ENCODE results near the gene CHL1.
A peak's percentile ranks its signal among the peaks of the same experiment; 100 is the strongest.
"Not testable (repeated sequence)": the region's sequence is repeated elsewhere in the genome, so short reads cannot be mapped to it uniquely, and the experiment has no call there.

CHL1 gene

DNA sequence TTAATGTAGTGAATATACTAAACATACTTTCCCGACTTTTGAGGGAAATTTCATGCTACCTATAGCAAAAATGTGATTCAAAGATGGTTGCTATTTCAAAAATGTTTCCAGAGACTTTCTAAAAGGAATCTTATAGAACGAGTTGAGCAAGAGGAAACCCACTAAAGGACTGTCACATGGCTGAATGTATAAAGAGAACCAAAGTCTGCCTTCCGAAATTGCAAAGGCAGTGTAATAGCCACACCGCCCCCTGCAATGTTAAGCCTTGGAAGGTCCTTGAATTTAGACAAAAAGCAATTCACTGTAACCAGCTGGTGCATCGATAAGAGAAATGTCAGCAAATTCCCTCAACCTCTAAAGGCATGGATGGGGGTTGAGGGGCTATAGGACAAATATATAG is 142.8 kb downstream of the CHL1 start:
- no peak for DNase-seq

DNA sequence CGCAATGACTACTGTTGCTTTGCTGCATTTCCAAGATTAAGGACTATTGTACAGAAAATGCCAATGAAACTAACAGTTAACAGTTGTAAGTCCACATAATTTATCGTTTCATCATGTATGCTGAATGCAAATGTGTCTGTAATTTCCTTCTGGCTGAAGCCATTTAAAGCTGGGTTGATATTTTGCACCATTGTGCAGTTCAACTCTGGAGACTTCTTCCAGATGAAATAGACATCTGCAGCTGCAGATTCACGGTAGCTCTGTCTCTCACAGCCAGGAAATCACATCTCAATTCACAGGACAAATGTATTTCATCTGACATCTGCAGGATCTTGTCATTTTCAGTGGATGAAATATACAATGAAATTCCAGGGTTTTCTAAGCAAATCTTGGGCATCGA is 145.4 kb downstream of the CHL1 start:
- DNase-seq: no peak

DNA sequence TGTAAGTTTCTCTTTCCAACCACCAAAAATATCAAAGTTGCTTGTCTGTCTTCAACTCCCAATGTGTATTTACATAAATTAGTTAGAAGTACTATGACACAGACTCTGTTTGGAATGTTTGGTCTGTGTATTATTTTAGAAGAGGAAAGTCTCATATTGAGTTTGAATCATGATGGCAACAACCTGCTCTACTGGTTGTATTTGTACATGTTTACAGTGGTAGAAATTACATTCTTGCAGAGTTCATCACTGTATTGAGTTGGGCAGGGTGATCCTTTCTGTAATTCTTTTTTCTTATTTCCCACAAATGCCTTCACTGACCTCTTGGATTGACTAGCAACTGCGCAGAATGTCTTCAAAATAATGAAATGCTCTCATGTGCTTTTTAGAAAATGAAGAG is 149.6 kb downstream of the CHL1 start:
- DNase-seq: no peak

DNA sequence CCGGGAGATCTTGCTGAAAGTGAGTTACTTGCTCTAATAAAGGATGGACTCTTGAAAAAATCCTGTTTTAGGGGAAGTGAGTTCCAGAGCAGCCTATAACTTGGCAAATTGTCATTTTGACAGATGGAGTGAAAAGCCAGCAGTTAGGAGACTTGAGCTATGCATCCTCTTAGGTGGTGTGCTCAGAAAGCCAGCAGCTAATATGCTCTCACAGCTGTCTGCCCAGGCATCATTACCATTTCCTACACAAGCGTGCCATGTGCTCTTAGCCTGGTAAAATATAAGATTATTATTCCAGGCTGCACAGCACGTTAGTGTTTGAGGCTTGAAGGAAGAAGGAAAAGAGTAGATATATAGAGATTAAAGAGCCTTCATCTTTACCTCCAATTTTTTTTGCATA is 151.0 kb downstream of the CHL1 start:
- DNase-seq: peak; percentile 85

- DNase-seq: no peak
Observed at GRCh38 chr3:350871-351371, 154.4 kb downstream of the CHL1 start.

DNA sequence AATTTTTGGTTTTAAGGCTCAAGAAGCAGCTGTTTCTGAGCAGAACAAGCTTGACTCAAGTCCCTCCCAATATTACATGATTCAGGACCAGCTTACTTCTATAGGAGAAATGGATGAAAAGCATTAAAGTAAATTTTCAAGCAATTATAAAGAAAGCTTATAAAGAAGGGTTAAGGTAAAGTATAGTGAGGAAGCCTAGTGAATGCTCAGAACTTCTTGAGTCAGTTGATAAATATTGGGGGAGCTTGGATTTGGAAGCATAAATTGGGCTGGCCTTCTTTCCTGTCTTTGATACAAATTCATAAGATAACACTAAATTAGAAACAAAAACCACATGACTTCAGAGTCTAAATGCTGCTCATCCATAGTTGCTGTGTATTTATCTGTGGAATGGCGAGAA is 156.0 kb downstream of the CHL1 start:
- no peak for DNase-seq

DNA sequence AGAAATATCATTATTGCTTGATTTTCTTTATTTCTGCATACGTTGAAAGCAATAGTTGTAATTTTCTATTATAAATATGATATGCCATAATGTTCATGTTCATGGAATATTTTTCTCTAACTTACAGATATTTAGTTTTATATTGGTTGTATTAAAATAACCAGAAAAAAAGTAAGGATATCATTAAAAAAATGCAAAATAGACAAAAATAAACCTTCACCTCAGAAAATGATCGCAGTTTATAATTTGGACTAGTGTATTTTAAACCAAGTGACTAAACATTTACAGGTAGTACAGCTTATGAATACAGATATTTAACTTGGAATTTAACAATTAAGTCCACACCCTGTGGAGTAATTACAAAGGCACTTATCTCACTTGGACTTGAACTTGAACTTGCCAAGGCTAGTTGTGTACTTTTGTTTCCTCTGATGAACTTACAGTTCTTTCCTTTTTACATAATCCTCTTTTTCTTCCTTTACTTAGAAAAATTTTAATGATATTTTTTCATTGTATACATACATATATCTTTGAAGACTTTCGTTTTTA is 156.7 kb downstream of the CHL1 start:
- DNase-seq: no peak

- peak; percentile 27 for DNase-seq
Observed at GRCh38 chr3:354432-354831, 157.9 kb downstream of the CHL1 start.

DNA sequence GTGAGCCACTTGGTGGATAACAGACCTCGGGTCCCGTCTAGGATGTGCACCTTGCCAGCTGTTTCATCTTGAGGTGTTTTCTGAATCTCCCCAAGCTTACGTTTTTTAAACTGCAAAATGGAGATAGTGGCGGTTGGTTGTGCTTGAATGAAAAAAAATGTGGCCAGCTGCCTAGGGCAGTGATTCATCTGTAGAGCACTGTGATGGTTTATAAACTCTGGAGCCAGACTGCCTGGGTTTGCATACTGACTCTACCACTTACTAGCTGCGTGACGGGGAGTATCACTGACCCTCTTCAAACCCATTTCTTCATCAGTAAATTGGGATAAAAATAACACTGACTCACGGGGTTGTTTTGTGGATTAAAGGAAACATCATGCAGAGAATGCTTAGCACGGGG is 159.1 kb downstream of the CHL1 start:
- no peak for DNase-seq

- DNase-seq: no peak
Observed at GRCh38 chr3:356952-357351, 160.4 kb downstream of the CHL1 start.

DNA sequence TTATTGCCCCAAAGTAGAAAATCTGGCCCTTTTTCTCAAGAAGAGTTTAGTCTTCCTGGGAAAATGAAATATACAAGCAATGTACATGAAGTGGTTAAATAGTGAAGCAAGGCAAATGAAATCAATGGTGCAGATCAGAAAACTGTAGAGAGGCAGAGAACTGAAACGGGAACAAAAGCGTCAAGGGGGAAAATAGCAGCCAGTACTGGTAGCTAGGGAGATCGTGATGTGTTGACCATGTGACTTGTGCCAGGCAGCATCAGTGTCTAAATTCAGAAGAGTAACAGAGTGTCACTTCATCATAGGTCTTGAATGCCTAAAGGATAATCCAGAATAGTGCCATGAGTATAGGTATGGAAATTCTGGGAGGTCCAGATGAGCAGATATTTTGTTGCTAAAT is 163.1 kb downstream of the CHL1 start:
- DNase-seq: no peak

GRCh38 chr3:362681-363338 is 166.2 kb downstream of the CHL1 start:
- DNase-seq: no peak

DNA sequence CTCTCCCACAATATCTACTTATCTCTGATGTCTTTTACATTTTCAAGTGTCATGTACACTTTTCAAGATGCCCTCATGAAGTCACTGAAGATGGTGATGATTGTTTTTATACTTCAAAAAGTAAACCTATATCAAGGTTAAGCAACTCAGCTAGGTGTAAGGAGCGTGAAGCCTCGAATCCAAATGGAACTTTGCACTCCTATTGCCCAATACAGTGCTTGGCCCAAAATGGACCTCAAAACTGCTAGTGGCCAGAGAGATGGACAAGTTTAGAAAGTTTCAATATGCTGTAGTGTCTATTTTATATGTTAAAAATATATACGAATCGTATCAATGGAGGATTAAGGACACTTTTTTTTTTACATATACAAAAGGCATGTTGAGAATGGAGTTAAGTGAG is 167.7 kb downstream of the CHL1 start:
- DNase-seq: no peak

- no peak for DNase-seq
Observed at GRCh38 chr3:365268-365667, 168.7 kb downstream of the CHL1 start.

DNA sequence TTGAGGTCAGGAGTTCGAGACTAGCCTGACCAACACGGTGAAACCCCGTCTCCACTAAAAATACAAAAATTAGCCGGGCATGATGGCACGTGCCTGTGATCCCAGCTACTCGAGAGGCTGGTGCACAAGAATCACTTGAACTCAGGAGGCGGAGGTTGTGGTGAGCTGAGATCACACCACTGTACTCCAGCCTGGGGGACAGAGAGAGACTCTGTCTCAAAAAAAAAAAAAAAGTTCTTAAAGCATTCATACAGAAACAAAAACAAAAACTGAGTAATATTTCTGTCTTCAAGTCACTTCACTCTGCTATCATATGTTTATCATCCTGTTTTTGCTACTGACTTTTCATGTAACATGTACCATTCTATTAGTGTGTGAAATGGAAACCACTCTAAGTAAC is 169.7 kb downstream of the CHL1 start:
- not testable (repeated sequence) for DNase-seq

- no peak for DNase-seq
Observed at GRCh38 chr3:373193-373779, 176.7 kb downstream of the CHL1 start.

GRCh38 chr3:374459-374858 is 177.9 kb downstream of the CHL1 start:
- no peak for DNase-seq

GRCh38 chr3:377158-377561 is 180.6 kb downstream of the CHL1 start:
- DNase-seq: peak; percentile 0

- no peak for DNase-seq
Observed at GRCh38 chr3:380801-381200, 184.2 kb downstream of the CHL1 start.

DNA sequence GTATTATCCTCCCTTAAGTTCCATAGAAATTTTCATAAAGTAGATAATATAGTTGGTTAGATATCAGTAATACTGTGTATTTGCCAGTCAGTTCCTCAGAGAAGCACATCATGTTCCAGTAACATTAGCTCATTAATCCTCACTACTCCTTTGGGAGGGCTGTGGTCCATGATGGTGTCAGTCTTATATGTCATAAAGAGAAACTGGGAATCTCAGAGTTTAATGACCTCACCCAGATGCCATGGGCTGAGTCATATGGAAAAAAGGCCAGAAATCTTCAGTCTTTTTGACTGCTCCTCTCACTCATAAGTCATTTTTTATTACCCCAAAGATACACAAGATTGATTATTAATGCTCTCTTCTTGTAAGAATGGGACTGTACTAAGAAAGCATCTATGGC is 188.6 kb downstream of the CHL1 start:
- no peak for DNase-seq

DNA sequence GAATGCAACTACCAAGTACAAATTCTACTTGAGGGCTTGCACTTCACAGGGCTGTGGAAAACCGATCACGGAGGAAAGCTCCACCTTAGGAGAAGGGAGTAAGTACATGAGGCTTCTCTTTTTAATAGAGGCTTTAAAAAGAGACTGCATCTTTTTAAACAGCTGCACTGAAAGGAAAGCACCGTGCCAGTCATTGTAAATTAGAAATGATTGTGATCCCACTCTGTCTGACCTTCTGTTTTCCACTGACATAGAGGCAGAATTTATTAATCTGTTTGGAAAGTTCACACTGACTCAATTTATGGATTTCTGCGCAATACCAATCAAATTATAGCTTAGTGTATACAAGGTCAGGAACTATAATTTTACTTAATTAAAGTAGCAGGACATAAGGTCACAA is 198.2 kb downstream of the CHL1 start:
- no peak for DNase-seq

- DNase-seq: no peak
Observed at GRCh38 chr3:396293-396692, 199.7 kb downstream of the CHL1 start.

DNA sequence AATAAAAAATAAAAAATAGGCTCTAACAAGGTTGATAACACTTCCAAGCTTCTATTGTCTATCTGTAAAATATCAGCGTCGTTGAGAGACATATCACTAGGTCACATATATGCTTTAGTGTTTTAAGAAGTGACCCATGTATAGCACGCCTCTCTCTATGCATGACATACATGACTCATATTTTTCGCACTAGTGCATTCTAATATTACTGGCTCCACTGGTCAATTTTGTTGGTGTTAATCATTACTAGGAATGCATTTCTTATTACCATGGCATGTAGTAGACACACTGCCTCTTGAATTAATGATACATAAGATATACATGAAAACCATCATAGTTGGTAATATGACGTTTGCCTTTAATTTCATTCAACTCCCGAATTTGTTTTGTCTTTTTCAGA is 203.1 kb downstream of the CHL1 start:
- no peak for DNase-seq

DNA sequence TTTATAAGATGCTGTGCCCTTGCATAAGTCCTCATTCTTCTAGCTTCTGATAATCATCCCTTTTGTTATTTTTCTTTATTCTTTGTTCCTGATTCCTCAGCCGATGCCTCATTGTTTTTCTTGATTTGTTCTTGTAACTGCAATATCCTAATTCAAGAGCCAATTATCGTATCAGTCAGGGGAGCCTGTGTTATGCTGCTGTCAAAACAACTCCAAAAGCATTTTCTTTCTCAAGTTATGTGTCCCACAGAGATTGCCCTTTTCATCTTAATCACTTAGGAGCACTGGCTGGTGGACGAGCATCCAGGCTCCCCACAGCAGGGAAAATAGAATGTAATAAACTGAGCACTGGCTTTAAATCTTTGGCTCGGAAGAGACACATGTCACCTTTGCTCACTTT is 207.3 kb downstream of the CHL1 start:
- no peak for DNase-seq

GRCh38 chr3:409011-409410 is 212.4 kb downstream of the CHL1 start:
- DNase-seq: no peak
